IPS-20b (cell line): ENCODE data around the gene ABCA3.

ENCODE experiments used
- H3K27ac ChIP-seq: one replicate; pipeline ENCODE4 v1.5.1; 2013; ENCODE audit warnings: low read length
- H3K27me3 ChIP-seq: 2 replicates; pipeline ENCODE4 v1.6.1; 2013; ENCODE audit warnings: mild to moderate bottlenecking, low read length, inconsistent platforms; ENCODE audit not compliant: insufficient read depth
- H3K36me3 ChIP-seq: 2 replicates; pipeline ENCODE4 v1.6.1; 2013; ENCODE audit warnings: low read depth, mild to moderate bottlenecking, inconsistent platforms, low read length, moderate library complexity; ENCODE audit not compliant: insufficient read depth
- H3K4me1 ChIP-seq: 2 replicates; pipeline ENCODE4 v1.6.1; 2013; ENCODE audit warnings: mild to moderate bottlenecking, control low read depth, inconsistent platforms, low read length, moderate library complexity; ENCODE audit not compliant: insufficient read depth
- H3K4me3 ChIP-seq: 2 replicates; pipeline ENCODE4 v1.5.1; 2013; ENCODE audit warnings: mild to moderate bottlenecking, low read length, inconsistent platforms
- H3K9ac ChIP-seq: 2 replicates; pipeline ENCODE4 v1.6.1; 2013; ENCODE audit warnings: low read depth, mild to moderate bottlenecking, inconsistent platforms, low read length, moderate library complexity
- H3K9me3 ChIP-seq: 2 replicates; pipeline ENCODE4 v1.6.1; 2013; ENCODE audit warnings: mild to moderate bottlenecking, low read depth, low read length, inconsistent platforms; ENCODE audit not compliant: insufficient read depth

ABCA3 gene

DNA sequence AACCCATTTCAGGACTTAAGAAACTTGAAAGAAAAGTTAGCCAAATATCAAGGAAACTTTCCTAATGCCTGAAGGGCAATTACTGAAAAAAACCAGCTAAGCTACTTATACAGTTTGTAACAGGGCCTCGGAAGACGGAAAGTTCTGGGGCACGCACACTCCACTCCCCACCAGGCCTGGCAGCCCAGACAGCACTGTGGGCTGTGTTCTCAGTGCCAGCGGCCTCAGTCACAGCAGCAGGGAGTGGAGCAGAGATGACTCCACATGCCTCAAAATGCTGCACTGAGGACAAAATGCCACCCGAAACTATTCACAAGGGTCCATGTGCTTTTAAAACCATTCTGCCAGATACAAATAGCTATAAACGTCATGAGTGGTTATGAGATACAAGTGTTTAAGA is 82.8 kb downstream of the ABCA3 start:
- Histone ChIP-seq H3K9me3 (no peaks in the 10 kb centered on the region), H3K27ac (no peak overlapping the region), H3K27me3 (no peaks in the 10 kb centered on the region), H3K36me3 (peaks cover 100% of the 10 kb centered on the region), H3K4me1 (peaks cover 2% of the 10 kb centered on the region; the same call in 1 of the 2 replicates), H3K4me3 (no peak overlapping the region), H3K9ac (no peak overlapping the region)

DNA sequence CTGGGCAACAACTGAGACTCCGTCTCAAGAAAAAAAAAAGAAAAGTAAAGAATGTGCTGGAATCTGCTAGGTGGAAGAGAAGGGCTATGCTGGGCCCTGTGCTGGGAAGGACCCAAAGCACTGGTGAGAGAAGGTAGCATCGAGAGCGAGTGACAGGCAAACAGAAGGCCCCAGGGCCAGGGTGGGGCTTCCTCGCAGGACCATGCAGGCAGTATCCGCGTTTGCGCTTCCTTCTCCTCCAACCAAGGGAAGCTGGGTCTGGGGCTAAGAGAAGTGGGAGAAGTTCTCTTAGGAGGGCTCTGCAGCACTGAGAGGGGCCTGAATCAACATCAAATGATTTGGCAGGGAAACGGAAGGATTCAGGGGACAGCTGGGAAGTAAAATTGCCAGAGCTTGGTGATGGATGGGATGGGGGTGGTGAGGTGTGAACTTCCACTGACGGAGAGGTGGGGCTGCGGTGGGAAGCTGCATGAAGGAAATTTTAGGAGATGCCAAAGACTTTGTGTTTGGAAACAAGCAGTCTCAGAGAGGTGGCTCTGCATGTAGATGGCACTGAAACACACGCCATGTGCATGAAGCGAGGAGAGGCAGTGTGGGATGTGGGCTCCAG is 83.9 kb downstream of the ABCA3 start:
- Histone ChIP-seq H3K36me3 (peaks cover 97% of the 10 kb centered on the region), H3K4me1 (peaks cover 8% of the 10 kb centered on the region), H3K9ac (no peak overlapping the region), H3K27ac (no peak overlapping the region), H3K9me3 (no peaks in the 10 kb centered on the region), H3K4me3 (no peak overlapping the region), H3K27me3 (no peaks in the 10 kb centered on the region)

DNA sequence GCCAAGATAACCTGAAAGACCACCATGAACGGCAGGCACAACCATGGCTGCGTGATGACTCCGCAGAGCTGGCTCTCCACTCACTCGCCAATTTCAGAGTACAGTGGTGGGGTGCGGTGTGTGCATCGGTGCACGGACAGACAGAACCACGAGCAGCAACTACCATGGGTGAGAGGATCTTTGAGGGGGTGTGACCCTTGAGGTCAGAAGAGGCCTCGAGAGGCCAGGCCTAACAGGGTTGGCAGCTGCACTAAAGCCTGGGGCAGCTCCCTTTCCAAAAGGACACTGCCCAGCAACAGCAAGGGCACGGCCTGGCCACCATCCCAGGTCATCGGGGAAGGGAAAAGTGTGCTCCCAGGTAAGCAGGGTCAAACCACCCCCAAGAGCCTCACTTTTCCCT is 87.2 kb downstream of the ABCA3 start:
- H3K4me3 ChIP-seq, result no peak overlapping the region
- no peaks in the 10 kb centered on the region for H3K27me3 ChIP-seq
- H3K9me3 ChIP-seq, result no peaks in the 10 kb centered on the region
- H3K9ac ChIP-seq, result no peak overlapping the region
- no peak overlapping the region for H3K27ac ChIP-seq
- H3K4me1 ChIP-seq, result peaks cover 8% of the 10 kb centered on the region
- peaks cover 72% of the 10 kb centered on the region for H3K36me3 ChIP-seq

DNA sequence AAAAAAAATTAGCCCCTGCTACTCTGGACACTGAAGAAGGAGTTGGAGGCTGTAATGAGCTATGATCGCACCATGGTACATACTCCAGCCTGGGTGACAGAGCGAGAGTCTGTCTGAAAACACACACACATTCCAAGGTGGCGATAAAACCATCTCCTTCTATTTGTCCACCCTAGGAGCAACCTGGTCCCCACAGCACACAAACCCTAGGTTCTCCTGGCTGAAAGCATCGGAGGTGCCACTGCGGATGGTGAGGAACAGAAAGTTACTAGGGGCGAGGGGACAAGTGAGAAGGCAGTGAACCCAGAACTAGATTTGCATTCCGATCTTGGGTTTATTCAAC is 87.8 kb downstream of the ABCA3 start:
- H3K9me3 ChIP-seq, result no peaks in the 10 kb centered on the region
- peaks cover 8% of the 10 kb centered on the region for H3K4me1 ChIP-seq
- H3K9ac ChIP-seq, result no peak overlapping the region
- no peaks in the 10 kb centered on the region for H3K27me3 ChIP-seq
- H3K27ac ChIP-seq, result no peak overlapping the region
- H3K4me3 ChIP-seq, result no peak overlapping the region
- H3K36me3 ChIP-seq, result peaks cover 67% of the 10 kb centered on the region

DNA sequence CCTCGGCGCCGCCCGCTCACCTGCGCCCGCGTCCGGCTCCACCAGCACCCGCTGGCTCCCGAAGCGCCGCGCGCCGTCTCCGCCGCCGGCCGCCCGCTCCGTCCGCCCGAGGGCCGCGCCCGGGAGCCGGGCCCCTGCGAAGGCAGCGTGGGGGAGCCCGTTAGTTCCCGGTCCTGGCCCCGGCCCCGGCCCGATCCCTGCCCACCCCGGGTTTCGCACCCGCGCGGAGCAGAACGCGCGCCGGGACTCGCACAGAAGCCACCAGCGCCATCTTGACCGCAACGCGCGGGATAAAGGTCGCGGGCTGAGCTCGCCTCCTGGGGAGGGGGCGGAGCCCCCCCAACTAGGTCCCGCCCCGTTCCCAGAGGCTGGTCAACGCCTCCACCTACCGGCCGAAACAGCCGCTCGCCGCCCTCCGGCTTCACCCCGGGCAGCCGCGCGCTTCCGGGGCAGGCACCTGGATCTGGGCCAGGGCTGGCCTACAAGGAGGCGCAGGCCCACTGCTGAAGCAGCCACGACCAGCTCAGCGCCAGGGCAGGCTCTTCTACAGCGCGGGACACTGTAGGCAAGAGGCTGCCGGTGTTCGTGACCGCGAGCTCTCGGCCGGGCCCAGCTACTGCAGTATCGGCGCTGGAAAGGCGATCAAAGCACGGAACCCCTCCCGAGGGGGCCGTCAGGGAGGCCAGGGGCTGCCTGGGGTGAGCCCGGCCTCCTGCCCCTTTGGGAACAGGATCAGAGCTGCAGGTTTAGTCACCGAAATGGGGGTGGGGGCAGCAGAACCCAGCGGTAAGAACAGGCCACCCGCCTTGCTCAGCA is 89.0 kb downstream of the ABCA3 start, which contains the start of gene ECI1:
TSS of gene ECI1 (minus strand) at position 292 of the 816 bp plus-strand sequence. CDS start at position 271, 21 bp downstream.
- Histone ChIP-seq H3K27ac (peak within 1 kb of the TSS; percentile 91), H3K9me3 (no peaks in the 10 kb centered on the region), H3K36me3 (peaks cover 58% of the 10 kb centered on the region), H3K27me3 (no peaks in the 10 kb centered on the region), H3K4me1 (peaks cover 8% of the 10 kb centered on the region), H3K9ac (peak within 1 kb of the TSS; percentile 93), H3K4me3 (peak within 1 kb of the TSS; percentile 91)

DNA sequence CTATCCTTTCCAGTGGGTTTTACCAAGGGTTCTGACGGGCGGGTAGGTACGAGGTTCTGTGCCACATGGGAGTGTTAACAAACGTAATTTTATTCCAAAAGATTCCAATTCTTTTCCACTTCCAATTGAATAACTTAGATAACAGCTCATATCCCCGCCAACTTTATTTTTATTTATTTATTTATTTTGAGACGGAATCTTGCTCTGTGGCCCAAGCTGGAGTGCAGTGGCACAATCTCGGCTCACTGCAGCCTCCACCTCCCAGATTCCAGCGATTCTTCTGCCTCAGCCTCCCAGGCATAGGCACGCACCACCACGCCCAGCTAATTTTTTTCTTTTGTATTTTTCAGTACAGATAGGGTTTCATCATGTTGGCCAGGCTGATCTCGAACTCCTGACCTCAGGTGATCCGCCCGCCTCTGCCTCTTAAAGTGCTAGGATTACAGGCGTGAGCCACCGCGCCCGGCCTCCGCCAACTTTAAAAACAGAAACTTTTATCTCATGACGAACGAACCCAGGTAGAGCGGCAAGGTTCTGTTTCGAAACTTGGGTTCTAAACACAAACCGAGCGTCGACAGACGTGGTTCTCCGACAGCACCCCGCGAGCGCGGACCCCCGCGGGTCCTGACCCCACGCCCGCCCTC is 89.8 kb downstream of the ABCA3 start:
- H3K9ac ChIP-seq, result peak overlapping the region; percentile 93
- H3K4me1 ChIP-seq, result peaks cover 8% of the 10 kb centered on the region
- H3K36me3 ChIP-seq, result peaks cover 58% of the 10 kb centered on the region
- H3K4me3 ChIP-seq, result peak overlapping the region; percentile 91
- no peaks in the 10 kb centered on the region for H3K27me3 ChIP-seq
- H3K27ac ChIP-seq, result peak overlapping the region; percentile 53
- H3K9me3 ChIP-seq, result no peaks in the 10 kb centered on the region

DNA sequence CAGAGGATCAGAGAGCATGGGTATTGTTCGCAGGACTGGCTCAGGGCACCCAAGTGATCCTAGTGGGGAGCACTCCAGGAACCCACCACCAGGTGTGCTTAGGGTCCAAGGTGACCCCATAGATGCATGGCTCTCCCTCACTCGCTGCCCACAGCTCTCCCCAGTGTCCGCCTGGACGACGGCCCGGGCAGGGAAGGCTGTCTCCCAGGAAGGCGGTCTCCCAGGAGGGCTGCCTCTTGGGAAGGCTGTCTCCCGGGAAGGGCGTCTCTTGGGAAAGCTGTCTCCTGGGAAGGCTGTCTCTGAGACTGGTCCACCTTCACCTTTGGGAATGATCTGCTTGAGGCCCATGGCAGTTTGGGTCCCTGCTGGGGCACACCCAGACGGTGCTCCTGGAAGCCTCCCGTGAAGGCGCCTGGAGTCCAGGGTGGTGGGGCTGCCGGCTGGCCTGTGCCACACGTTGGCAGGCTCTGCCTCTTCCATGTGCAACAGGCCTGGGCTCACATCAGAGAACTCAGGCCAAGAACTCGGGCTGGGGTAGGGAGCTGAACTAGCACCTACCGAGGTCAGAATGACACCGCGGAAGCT is 94.1 kb downstream of the ABCA3 start:
- peaks cover 57% of the 10 kb centered on the region for H3K36me3 ChIP-seq
- no peaks in the 10 kb centered on the region for H3K27me3 ChIP-seq
- H3K4me3 ChIP-seq, result no peak overlapping the region
- H3K27ac ChIP-seq, result no peak overlapping the region
- no peaks in the 10 kb centered on the region for H3K4me1 ChIP-seq
- H3K9ac ChIP-seq, result no peak overlapping the region
- no peaks in the 10 kb centered on the region for H3K9me3 ChIP-seq

DNA sequence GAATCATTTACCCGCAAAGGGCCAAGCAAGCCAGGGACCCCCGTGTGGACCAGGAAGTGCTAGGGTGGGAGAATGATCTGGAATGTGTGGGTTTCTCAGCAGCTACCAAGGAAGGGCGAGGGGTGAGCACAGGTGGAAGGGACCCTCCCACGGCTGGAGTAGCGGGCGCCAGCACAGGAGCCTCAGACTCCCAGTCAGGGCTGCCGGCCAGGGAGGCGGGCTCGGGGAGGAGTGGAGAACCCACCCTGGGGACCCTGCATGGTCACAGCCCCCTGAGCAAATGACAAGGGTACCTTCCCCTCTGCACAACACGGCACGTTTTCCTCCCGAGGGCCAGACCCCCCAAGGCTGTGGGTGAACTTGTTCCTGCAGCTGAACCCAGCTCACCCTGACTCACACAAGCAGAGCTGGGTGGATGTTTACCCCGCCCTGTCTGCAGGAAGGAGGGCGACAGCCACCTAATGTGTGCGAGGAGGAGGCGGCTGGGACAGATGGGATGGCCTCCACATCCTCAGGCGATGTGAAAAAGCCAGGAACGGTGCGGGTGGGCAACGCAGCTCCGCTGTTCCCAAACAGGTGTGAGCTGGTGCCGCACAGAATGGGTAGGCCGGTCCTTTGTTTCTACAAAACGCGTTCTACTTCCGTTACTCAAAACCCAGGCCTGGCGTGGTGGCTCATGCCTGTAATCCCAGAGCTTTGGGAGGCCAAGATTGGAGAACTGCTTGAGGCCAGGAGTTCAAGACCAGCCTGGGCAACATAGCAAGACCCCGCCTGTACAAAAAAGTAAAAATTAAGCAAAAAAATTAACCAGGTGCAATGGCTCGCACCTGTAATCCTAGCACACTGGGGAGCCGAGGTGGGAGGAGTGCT is 95.4 kb downstream of the ABCA3 start:
- H3K27ac ChIP-seq, result no peak overlapping the region
- no peak overlapping the region for H3K4me3 ChIP-seq
- H3K27me3 ChIP-seq, result no peaks in the 10 kb centered on the region
- no peaks in the 10 kb centered on the region for H3K4me1 ChIP-seq
- peaks cover 57% of the 10 kb centered on the region for H3K36me3 ChIP-seq
- H3K9ac ChIP-seq, result no peak overlapping the region
- H3K9me3 ChIP-seq, result no peaks in the 10 kb centered on the region

DNA sequence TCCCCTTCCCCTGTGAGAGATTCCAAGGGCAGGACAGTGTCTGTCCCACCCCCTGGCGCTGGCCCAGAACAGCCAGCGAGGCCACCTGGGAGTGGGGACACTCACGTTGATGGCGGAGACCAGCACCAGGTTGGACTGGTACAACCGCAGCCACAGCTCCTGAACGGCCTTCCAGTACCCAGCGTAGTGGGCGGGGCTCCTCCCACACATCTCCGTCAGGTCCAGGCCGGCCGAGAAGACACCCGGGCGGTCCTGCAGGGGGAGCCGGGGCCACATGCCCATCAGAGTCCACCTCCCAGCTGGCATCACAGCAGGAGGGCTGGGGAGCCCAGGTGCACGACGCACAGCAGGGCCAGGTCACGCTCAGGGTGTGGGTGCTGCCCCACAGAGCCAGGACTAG is 96.2 kb downstream of the ABCA3 start:
- H3K27ac ChIP-seq, result no peak overlapping the region
- no peak overlapping the region for H3K9ac ChIP-seq
- H3K36me3 ChIP-seq, result peaks cover 61% of the 10 kb centered on the region

DNA sequence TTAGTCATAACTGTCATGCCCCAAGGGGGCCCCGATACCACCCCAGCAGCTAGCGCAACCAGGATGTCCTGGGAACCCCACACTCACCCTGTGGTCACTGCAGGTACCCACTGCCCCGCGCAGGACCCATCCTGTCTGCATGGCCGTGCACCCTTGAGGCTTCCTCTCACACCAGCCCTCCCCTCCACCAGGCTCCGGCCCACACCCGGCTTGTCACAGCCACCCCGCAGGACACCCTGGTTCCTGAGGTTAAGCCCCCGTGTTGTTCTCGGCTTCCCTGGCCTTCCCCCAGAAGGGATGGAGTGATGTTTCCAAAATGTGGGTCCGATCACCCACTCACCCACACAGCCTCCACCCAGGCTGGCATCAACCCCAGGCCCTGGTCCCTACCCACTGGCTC is 96.7 kb downstream of the ABCA3 start:
- H3K27ac ChIP-seq, result no peak overlapping the region
- H3K4me1 ChIP-seq, result no peaks in the 10 kb centered on the region; the same call in 1 of the 2 replicates
- no peak overlapping the region for H3K4me3 ChIP-seq
- H3K9me3 ChIP-seq, result no peaks in the 10 kb centered on the region
- H3K27me3 ChIP-seq, result peaks cover 2% of the 10 kb centered on the region; the same call in 1 of the 2 replicates
- H3K9ac ChIP-seq, result no peak overlapping the region
- peaks cover 58% of the 10 kb centered on the region for H3K36me3 ChIP-seq

More for the DNA sequence above, 96.2 kb downstream of the ABCA3 start:
- no peak overlapping the region for H3K4me3 ChIP-seq
- H3K4me1 ChIP-seq, result no peaks in the 10 kb centered on the region
- H3K27me3 ChIP-seq, result no peaks in the 10 kb centered on the region
- H3K9me3 ChIP-seq, result no peaks in the 10 kb centered on the region

DNA sequence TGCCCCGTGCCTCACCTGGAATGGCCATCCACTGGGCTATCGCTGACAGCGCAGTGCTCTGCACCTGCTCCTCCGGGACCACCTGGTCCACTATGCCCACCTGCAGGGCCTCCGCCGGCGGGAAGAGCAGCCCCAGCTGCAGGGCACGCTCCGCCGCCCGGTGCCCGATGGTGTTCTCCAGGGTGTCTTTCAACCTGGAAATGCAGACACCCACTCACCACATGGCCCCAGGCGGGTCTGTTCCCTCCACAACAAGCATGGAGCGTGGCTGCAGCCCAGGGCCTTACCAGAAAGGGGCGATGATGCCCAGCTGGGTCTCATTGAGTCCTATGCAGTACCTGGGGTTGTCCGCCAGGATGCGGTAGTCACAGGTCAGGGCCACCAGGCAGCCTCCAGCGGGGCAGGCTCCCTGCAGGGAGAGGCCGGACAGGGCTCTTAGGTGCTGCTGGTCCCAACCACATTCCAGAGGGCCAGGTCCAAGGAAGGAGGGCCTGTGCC is 97.4 kb downstream of the ABCA3 start:
- H3K27me3 ChIP-seq, result peaks cover 9% of the 10 kb centered on the region
- no peak overlapping the region for H3K4me3 ChIP-seq
- peaks cover 54% of the 10 kb centered on the region for H3K36me3 ChIP-seq

More for the DNA sequence above, 97.4 kb downstream of the ABCA3 start:
- Histone ChIP-seq H3K4me1 (peaks cover 3% of the 10 kb centered on the region; the same call in 1 of the 2 replicates), H3K9ac (no peak overlapping the region), H3K27ac (no peak overlapping the region), H3K9me3 (no peaks in the 10 kb centered on the region)
